H1 (cell line): ENCODE measurements around the gene LHX8. TPM values are rescaled to one million over a fixed set of nuclear protein-coding genes. Genes with fewer than 3 reads are reported as not detected.
A peak's percentile ranks its signal among the peaks of the same experiment; 100 is the strongest.

Experiments
- CTCF ChIA-PET: fragments of 300-600 bp; sonication (Branson Sonifier 250); formaldehyde crosslinking; loops from one replicate; lab custom pipeline; 2021; ENCODE audit not compliant: partially characterized antibody; lab: Charles Lee
- POLR2A ChIA-PET: fragments of 300-600 bp; sonication (Branson Sonifier 250); formaldehyde crosslinking; loops from one replicate; lab custom pipeline; 2021; ENCODE audit warnings: inconsistent platforms; ENCODE audit not compliant: partially characterized antibody; lab: Charles Lee
- DNase-seq, 2 experiments: peaks; one replicate each; pipeline versions ENCODE4 v3.0.0 to v3.0.0-alpha.2; 2010 to 2022; ENCODE audit warnings: low spot score in 2 of 2, low read depth in 1 of 2, mixed read lengths in 1 of 2
- FAIRE-seq: peaks from 2 replicates; lab custom pipeline; 2011; peaks lifted over from hg19 to GRCh38; lab: Jason Lieb, UNC
- H2AFZ ChIP-seq: 2 replicates; pipeline ENCODE4 v1.8.1; 2012; ENCODE audit warnings: low read length, inconsistent platforms
- H2AK5ac ChIP-seq: 2 replicates; pipeline ENCODE4 v1.6.1; 2013; ENCODE audit warnings: low read depth, low read length
- H2BK120ac ChIP-seq: replicated peaks from 2 replicates; pipeline ENCODE3; 2013; ENCODE audit warnings: low read depth, low read length, inconsistent platforms
- H2BK12ac ChIP-seq: 2 replicates; pipeline ENCODE4 v1.6.1; 2013; ENCODE audit warnings: low read depth, low read length
- H2BK15ac ChIP-seq: 2 replicates; pipeline ENCODE4 v1.6.1; 2013; ENCODE audit warnings: low read length
- H2BK20ac ChIP-seq: 2 replicates; pipeline ENCODE4 v1.6.1; 2013; ENCODE audit warnings: low read length
- H2BK5ac ChIP-seq: 2 replicates; pipeline ENCODE4 v1.6.1; 2013; ENCODE audit warnings: low read depth, low read length
- H3K14ac ChIP-seq: 2 replicates; pipeline ENCODE4 v1.6.1; 2013; ENCODE audit warnings: inconsistent platforms; ENCODE audit not compliant: insufficient read length
- H3K18ac ChIP-seq: 2 replicates; pipeline ENCODE4 v1.6.1; 2013; ENCODE audit warnings: low read length; ENCODE audit errors: extremely low read depth
- H3K23ac ChIP-seq: 2 replicates; pipeline ENCODE4 v1.6.1; 2013; ENCODE audit warnings: inconsistent platforms; ENCODE audit not compliant: insufficient read length
- H3K23me2 ChIP-seq: 2 replicates; pipeline ENCODE4 v1.6.1; 2013; ENCODE audit warnings: low read depth, low read length
- H3K27ac ChIP-seq: 2 replicates; pipeline ENCODE4 v1.6.1; 2011; ENCODE audit warnings: low read depth, low read length, inconsistent platforms
- H3K27me3 ChIP-seq, 4 experiments: replicated peaks in 1 of 4; 1 replicate in 1 of 4; 2 replicates in 3 of 4; pipeline versions ENCODE4 v1.6.1 to v1.8.1; 2011 to 2013; ENCODE audit warnings: low read length in 3 of 4, mild to moderate bottlenecking in 3 of 4, inconsistent platforms in 2 of 4, mixed read lengths in 2 of 4, moderate library complexity in 1 of 4; ENCODE audit not compliant: control insufficient read depth in 3 of 4, insufficient read depth in 3 of 4; ENCODE audit errors: extremely low read depth in 1 of 4
- H3K36me3 ChIP-seq, 4 experiments: 2 replicates each; pipeline versions ENCODE4 v1.6.1 to v1.8.1; 2011 to 2013; ENCODE audit warnings: mild to moderate bottlenecking in 4 of 4, low read length in 3 of 4, moderate library complexity in 2 of 4, control low read depth in 1 of 4, inconsistent platforms in 1 of 4; ENCODE audit not compliant: insufficient read depth in 4 of 4, control insufficient read depth in 2 of 4
- H3K4ac ChIP-seq: replicated peaks from 2 replicates; pipeline ENCODE3; 2013; ENCODE audit warnings: low read length, low read depth, mixed read lengths, inconsistent platforms; ENCODE audit not compliant: insufficient read length
- H3K4me1 ChIP-seq, 4 experiments: replicated peaks in 1 of 4; 1 replicate in 1 of 4; 2 replicates in 3 of 4; pipeline versions ENCODE4 v1.6.1 to v1.8.1; 2011 to 2013; ENCODE audit warnings: low read length in 3 of 4, inconsistent platforms in 2 of 4, mixed read lengths in 1 of 4; ENCODE audit not compliant: insufficient read depth in 4 of 4, control insufficient read depth in 3 of 4
- H3K4me2 ChIP-seq, 2 experiments: 2 replicates each; pipeline versions ENCODE4 v1.6.1 to v1.8.1; 2011 to 2013; ENCODE audit warnings: low read depth in 2 of 2, low read length in 2 of 2, control low read depth in 1 of 2, inconsistent platforms in 1 of 2, mild to moderate bottlenecking in 1 of 2; ENCODE audit not compliant: insufficient read depth in 1 of 2
- H3K4me3 ChIP-seq, 4 experiments: fragments of 200-600, 300-600 bp in 1 of 4; sonication (generic), shearing (Covaris generic), sonication (Bioruptor Twin) in 1 of 4; 2 replicates each; pipeline versions ENCODE4 v1.5.1 to v1.8.1; 2011 to 2016; ENCODE audit warnings: low read length in 4 of 4, low read depth in 3 of 4, control low read depth in 2 of 4, inconsistent platforms in 2 of 4, mild to moderate bottlenecking in 2 of 4, mixed read lengths in 1 of 4, moderate library complexity in 1 of 4; ENCODE audit not compliant: insufficient read depth in 2 of 4; ENCODE audit errors: extremely low read depth in 1 of 4
- H3K56ac ChIP-seq: replicated peaks from 2 replicates; pipeline ENCODE3; 2013; ENCODE audit warnings: low read depth, mild to moderate bottlenecking, mixed read lengths, low read length, inconsistent platforms; ENCODE audit not compliant: insufficient read length
- H3K79me1 ChIP-seq: 2 replicates; pipeline ENCODE4 v1.6.1; 2013; ENCODE audit warnings: low read depth, low read length, control low read depth
- H3K79me2 ChIP-seq, 2 experiments: 2 replicates each; pipeline versions ENCODE4 v1.6.1 to v1.8.1; 2012 to 2013; ENCODE audit warnings: low read length in 2 of 2, mild to moderate bottlenecking in 2 of 2, inconsistent platforms in 1 of 2; ENCODE audit not compliant: insufficient read depth in 2 of 2, control insufficient read depth in 1 of 2
- H3K9ac ChIP-seq, 4 experiments: replicated peaks in 1 of 4; 1 replicate in 1 of 4; 2 replicates in 3 of 4; pipeline versions ENCODE4 v1.6.1 to v1.8.1; 2011 to 2013; ENCODE audit warnings: low read depth in 3 of 4, low read length in 3 of 4, control low read depth in 2 of 4, mild to moderate bottlenecking in 2 of 4, moderate library complexity in 2 of 4, inconsistent platforms in 1 of 4; ENCODE audit errors: extremely low read depth in 1 of 4
- H3K9me3 ChIP-seq, 2 experiments: 2 replicates each; pipeline versions ENCODE4 v1.6.1 to v1.8.1; 2012 to 2013; ENCODE audit warnings: mild to moderate bottlenecking in 2 of 2, moderate library complexity in 2 of 2, control low read depth in 1 of 2, inconsistent platforms in 1 of 2, low read depth in 1 of 2, low read length in 1 of 2, mixed read lengths in 1 of 2; ENCODE audit not compliant: insufficient read depth in 2 of 2
- H4K20me1 ChIP-seq, 2 experiments: replicated peaks in 1 of 2; 2 replicates each; pipeline versions ENCODE3 to v1.8.1; 2011 to 2013; ENCODE audit warnings: inconsistent platforms in 2 of 2, low read length in 2 of 2, mild to moderate bottlenecking in 1 of 2; ENCODE audit not compliant: insufficient read depth in 2 of 2, control insufficient read depth in 1 of 2
- H4K5ac ChIP-seq: 2 replicates; pipeline ENCODE4 v1.6.1; 2013; ENCODE audit warnings: low read length, low read depth, mixed read lengths, inconsistent platforms; ENCODE audit not compliant: insufficient read length
- H4K8ac ChIP-seq: 2 replicates; pipeline ENCODE4 v1.8.0; 2013; ENCODE audit warnings: mild to moderate bottlenecking, moderate library complexity, low read length, inconsistent platforms; ENCODE audit not compliant: insufficient read depth; ENCODE audit errors: extremely low read depth
- H4K91ac ChIP-seq: replicated peaks from 2 replicates; pipeline ENCODE3; 2013; ENCODE audit warnings: low read length, mixed read lengths, inconsistent platforms; ENCODE audit not compliant: insufficient read length
- BACH1 ChIP-seq: IDR thresholded peaks from 2 replicates; pipeline ENCODE4 v1.6.1; 2012; ENCODE audit warnings: low read length, improper control_type of control experiment
- BCL11A ChIP-seq, 2 experiments: IDR thresholded peaks; one replicate each; pipeline ENCODE4 v1.6.1; 2011; ENCODE audit warnings: low read depth in 2 of 2, low read length in 2 of 2, mild to moderate bottlenecking in 2 of 2
- CBX5 ChIP-seq: fragments of 300-800, 300-1000 bp; sonication (generic); IDR thresholded peaks from 2 replicates; pipeline ENCODE4 v1.7.1; 2016; ENCODE audit warnings: antibody characterized with exemption, low read length, low read depth
- CREB1 ChIP-seq: IDR thresholded peaks from 2 replicates; pipeline ENCODE4 v1.6.1; 2012; ENCODE audit warnings: inconsistent platforms
- EGR1 ChIP-seq: IDR thresholded peaks from 2 replicates; pipeline ENCODE4 v1.6.1; 2011; ENCODE audit warnings: low read depth, low read length, borderline replicate concordance
- GABPA ChIP-seq: IDR thresholded peaks from 2 replicates; pipeline ENCODE4 v1.6.1; 2011; ENCODE audit warnings: mild to moderate bottlenecking, low read length, moderate library complexity, borderline replicate concordance; ENCODE audit not compliant: insufficient read depth
- KDM1A ChIP-seq: fragments of 200-600, 300-600 bp; sonication (generic); IDR thresholded peaks from 2 replicates; pipeline ENCODE4 v1.7.1; 2016; ENCODE audit warnings: mild to moderate bottlenecking, low read length, borderline replicate concordance
- RAD21 ChIP-seq, 2 experiments: IDR thresholded peaks in 1 of 2; conservative IDR thresholded peaks in 1 of 2; 2 replicates each; pipeline ENCODE4 v1.6.1; 2011; ENCODE audit warnings: low read depth in 2 of 2, low read length in 2 of 2, improper control_type of control experiment in 1 of 2, inconsistent platforms in 1 of 2, mild to moderate bottlenecking in 1 of 2, moderate library complexity in 1 of 2
- RFX5 ChIP-seq: IDR thresholded peaks from 2 replicates; pipeline ENCODE4 v1.6.1; 2011; ENCODE audit warnings: low read depth, low read length, improper control_type of control experiment, borderline replicate concordance
- RXRA ChIP-seq: IDR thresholded peaks from 2 replicates; pipeline ENCODE4 v1.6.1; 2011; ENCODE audit warnings: low read depth, mild to moderate bottlenecking, low read length, moderate library complexity; ENCODE audit not compliant: insufficient read depth
- SIN3A ChIP-seq, 2 experiments: IDR thresholded peaks in 1 of 2; conservative IDR thresholded peaks in 1 of 2; 2 replicates each; pipeline ENCODE4 v1.6.1; 2011 to 2012; ENCODE audit warnings: low read length in 2 of 2, improper control_type of control experiment in 1 of 2, low read depth in 1 of 2, mild to moderate bottlenecking in 1 of 2
- WGBS, 2 experiments: shearing (Covaris generic) in 1 of 2; methylation state at CpG; one replicate each; pipeline versions ENCODE4 v1.1.6 to v1.1.7; 2013 to 2015; ENCODE audit warnings: low lambda C conversion rate in 2 of 2, mixed read lengths in 2 of 2, inconsistent platforms in 1 of 2, low coverage in 1 of 2, missing lambda C conversion rate in 1 of 2; ENCODE audit not compliant: insufficient replicate concordance in 2 of 2, insufficient coverage in 1 of 2, insufficient read length in 1 of 2; ENCODE audit errors: extremely low coverage in 1 of 2, missing lambda C conversion rate in 1 of 2; 5-methylcytosine and 5-hydroxymethylcytosine counted together
- polyA plus RNA-seq, 7 experiments: library from polyadenylated mRNA; depleted of rRNA in 3 of 7; stranded (reverse) in 5 of 7; unstranded in 2 of 7; fragments of >200 nt in 5 of 7; fragments of 200-250 nt in 2 of 7; gene quantifications; 1 replicate in 5 of 7; 2 replicates in 1 of 7; 4 replicates in 1 of 7; pipeline versions ENCODE4 v1.2.1 to v1.2.3, GENCODE V29; 2011 to 2013; ENCODE audit warnings: missing spikeins in 2 of 7, mixed read lengths in 2 of 7
- total RNA-seq: library from RNA; stranded (reverse); fragmentation: NEBNext Ultra II Directional; extraction: Animal tissue kit (Norgen Biotek cat#: 25700); gene quantifications from 2 replicates; pipeline ENCODE4 v1.2.1, GENCODE V29; 2021
- TF ChIP-seq, protein P1 (sequence below): IDR thresholded peaks from 2 replicates; pipeline ENCODE4 v1.6.1; 2012; ENCODE audit warnings: low read length, inconsistent platforms

LHX8 gene
- total and polyA plus RNA-seq, 2 of the 8 experiments (the other 6 are each of a cell fraction or from before 2014, with no cell fraction given) = 0.50 to 1.2 TPM

DNA sequence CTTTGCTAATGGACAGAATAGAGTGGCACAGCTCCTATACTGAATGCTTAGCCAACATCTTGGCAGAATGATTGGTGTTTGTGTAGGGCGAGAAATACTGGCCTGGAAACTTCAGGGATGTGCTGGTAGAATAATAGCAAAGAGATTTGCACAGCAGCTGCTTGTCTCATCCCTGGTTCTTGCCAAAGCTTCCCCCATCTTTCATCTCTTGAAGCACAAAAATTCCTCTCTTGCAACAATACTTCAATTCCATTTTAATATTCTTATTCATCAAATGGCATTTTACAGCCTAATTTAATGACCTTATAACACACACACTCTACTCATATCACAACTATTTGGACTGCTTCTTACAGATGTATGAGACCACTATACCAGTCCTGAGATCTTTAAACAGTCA lies 37.7 kb downstream of the LHX8 start:
- Histone ChIP-seq H4K20me1 (no peaks in the 10 kb centered on the region), H3K4me1 (no peaks in the 10 kb centered on the region), H3K36me3 (no peaks in the 10 kb centered on the region), H3K9me3 (no peaks in the 10 kb centered on the region), H3K23ac (no peak overlapping the region), H3K79me2 (no peaks in the 10 kb centered on the region), H3K4me3 (no peak overlapping the region), H2AK5ac (no peak overlapping the region), H3K23me2 (no peaks in the 10 kb centered on the region; the same call in 1 of the 2 replicates), H3K18ac (no peak overlapping the region), H2BK5ac (no peak overlapping the region), H2BK12ac (no peak overlapping the region), H3K4ac (no peak overlapping the region), H2BK20ac (no peak overlapping the region), H3K56ac (no peak overlapping the region), H2BK120ac (no peak overlapping the region), H3K4me2 (no peak overlapping the region), H4K8ac (no peak overlapping the region), H3K27me3 (no peaks in the 10 kb centered on the region), H2BK15ac (no peak overlapping the region), H4K5ac (no peak overlapping the region), H3K14ac (no peak overlapping the region), H3K9ac (no peak overlapping the region), H3K27ac (no peak overlapping the region), H3K79me1 (no peaks in the 10 kb centered on the region), H2AFZ (0 out of 2 replicates have a peak overlapping the region, but pooled peaks have one; percentile 32), H4K91ac (no peak overlapping the region)
- CTCF ChIA-PET = interaction anchor here (5.5 kb wide), 1 partner anchor 119 kb away, joined by 21 read pairs; no protein-coding TSS in a partner anchor
- POLR2A ChIA-PET = no interaction called here
- FAIRE-seq = no peak
- DNase-seq = no peak
- WGBS, 2 experiments = 71% methylated on average over 1 of the region's 1 CpG; no CpG with 5 or more reads in 1 of the 2 experiments
- TF ChIP-seq GABPA (no peak), RFX5 (no peak), SIN3A (conservative IDR thresholded peaks at IDR 0.05 in 1 of 2, IDR thresholded peaks at IDR 0.05 in 1 of 2; ENCODE audit: low read depth in 1 of 2, low read length in 2 of 2) (no peak), CREB1 (no peak), CBX5 (no peak), RAD21 (IDR thresholded peaks at IDR 0.05 in 1 of 2, conservative IDR thresholded peaks at IDR 0.05 in 1 of 2; ENCODE audit: low read depth in 2 of 2, low read length in 2 of 2) (no peak), KDM1A (no peak), RXRA (no peak), BCL11A (IDR thresholded peaks at IDR 0.05; ENCODE audit: low read depth in 2 of 2, low read length in 2 of 2) (no peak), BACH1 (no peak), EGR1 (no peak)
- TF ChIP-seq, protein P1, sequence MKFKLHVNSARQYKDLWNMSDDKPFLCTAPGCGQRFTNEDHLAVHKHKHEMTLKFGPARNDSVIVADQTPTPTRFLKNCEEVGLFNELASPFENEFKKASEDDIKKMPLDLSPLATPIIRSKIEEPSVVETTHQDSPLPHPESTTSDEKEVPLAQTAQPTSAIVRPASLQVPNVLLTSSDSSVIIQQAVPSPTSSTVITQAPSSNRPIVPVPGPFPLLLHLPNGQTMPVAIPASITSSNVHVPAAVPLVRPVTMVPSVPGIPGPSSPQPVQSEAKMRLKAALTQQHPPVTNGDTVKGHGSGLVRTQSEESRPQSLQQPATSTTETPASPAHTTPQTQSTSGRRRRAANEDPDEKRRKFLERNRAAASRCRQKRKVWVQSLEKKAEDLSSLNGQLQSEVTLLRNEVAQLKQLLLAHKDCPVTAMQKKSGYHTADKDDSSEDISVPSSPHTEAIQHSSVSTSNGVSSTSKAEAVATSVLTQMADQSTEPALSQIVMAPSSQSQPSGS = no peak
